DMS 273 (cell line): ENCODE measurements around the gene DDN.

ENCODE experiments used
- DNase-seq: peaks from one replicate; lab custom pipeline; 2025; ENCODE audit not compliant: unreplicated experiment; lab: John Stamatoyannopoulos, UW

Gene DDN

GRCh38 chr12:48985901-48986300 lies 13.3 kb downstream of the DDN start:
- no peak for DNase-seq

GRCh38 chr12:48985475-48985897 lies 13.7 kb downstream of the DDN start:
- peak; percentile 18 for DNase-seq

DNA sequence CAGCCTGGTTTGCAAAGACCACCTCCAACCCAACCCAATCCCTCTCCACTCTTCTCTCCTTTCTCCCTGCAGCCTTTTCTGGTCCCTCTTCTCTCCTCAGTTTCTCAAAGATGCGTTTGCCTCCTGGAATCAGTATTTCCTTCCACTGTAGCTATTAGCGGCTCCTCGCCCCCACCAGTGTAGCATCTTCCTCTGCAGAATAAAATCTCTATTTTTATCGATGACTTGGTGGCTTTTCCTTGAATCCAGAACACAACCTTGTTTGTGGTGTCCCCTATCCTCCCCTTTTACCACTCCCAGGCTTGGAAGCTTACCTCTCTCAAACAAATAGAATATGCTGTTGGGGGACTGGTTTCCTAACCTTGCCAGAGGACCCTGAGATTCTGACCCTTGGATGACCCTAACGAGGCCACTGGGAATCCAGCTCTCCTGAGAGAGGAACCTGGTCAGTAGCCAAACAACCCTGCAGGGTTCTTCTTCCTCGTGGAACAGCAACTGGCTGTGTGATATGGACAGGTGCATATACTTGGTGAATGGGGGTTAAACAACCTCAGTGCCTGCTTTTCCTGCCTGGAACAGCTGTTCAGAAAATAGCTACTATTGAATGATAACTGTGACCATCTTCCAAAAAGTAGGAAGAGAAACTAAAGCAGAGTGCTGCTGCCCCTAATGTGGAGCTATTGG lies 16.6 kb downstream of the DDN start:
- DNase-seq = no peak

GRCh38 chr12:48981757-48982157 lies 17.4 kb downstream of the DDN start:
- DNase-seq = no peak

- peak; percentile 59 for DNase-seq
These were observed 18.0 kb downstream of the DDN start for GRCh38 chr12:48980953-48981756.

GRCh38 chr12:48980389-48980952 lies 18.7 kb downstream of the DDN start:
- DNase-seq = peak; percentile 65

- peak; percentile 36 for DNase-seq
These were observed 19.4 kb downstream of the DDN start for GRCh38 chr12:48979602-48980388.

- DNase-seq = peak; percentile 49
These were observed 20.2 kb downstream of the DDN start for GRCh38 chr12:48978741-48979601.

DNA sequence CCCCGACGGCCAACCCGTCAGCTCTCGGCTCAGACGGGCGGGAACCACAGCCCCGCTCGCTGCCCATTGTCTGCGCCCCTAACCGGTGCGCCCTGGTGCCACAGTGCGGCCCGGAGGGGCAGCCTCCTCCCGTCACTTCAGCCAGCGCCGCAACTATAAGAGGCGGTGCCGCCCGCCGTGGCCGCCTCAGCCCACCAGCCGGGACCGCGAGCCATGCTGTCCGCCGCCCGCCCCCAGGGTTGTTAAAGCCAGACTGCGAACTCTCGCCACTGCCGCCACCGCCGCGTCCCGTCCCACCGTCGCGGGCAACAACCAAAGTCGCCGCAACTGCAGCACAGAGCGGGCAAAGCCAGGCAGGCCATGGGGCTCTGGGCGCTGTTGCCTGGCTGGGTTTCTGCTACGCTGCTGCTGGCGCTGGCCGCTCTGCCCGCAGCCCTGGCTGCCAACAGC lies 20.9 kb downstream of the DDN start, which contains the start of gene WNT1:
TSS of gene WNT1 (plus strand) at position 32 of the 450 bp plus-strand sequence. CDS start at position 361, 329 bp downstream.
- peak; percentile 59 for DNase-seq

- peak; percentile 76 for DNase-seq
These were observed 21.6 kb downstream of the DDN start for GRCh38 chr12:48977290-48978281.

DNA sequence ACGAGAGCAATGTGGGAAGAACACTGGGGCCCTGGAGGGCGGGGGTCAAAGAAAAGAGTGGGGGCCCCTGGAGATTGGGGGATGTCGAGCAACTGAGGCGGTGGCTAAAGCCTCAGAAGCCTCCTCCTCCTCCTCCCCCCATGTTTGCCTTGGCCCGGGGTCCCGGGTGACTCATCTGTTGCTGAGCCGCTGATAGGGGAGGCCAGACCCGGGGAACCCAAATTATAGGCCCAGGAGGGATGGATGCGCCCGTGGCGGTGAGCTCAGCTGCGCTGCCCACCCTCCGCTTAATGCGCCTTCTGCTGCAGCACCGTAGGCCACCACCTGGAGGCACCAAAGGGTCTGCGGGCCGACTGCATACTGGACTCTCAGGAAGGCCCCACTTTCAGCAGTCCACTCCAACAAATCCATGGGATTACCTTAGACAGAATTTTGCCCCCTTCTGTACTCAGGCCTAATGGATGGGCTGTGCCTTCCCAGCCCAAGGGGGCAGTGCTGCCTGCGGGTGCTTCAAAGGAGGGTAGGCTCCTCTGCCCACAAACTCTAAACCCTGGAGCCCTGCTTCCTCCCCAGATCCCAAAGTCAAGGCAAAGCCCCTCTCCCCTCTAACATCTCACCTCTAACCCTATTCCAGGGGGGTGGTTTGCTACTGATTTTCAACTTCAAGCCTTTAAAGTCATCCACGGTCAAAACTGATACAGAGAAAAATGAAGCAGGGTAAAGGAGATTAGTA lies 25.1 kb downstream of the DDN start:
- DNase-seq = no peak

- DNase-seq = no peak
These were observed 25.6 kb downstream of the DDN start for GRCh38 chr12:48973531-48973930.

GRCh38 chr12:48972952-48973483 lies 26.2 kb downstream of the DDN start:
- DNase-seq = no peak

GRCh38 chr12:48972213-48972951 lies 26.8 kb downstream of the DDN start:
- no peak for DNase-seq

DNA sequence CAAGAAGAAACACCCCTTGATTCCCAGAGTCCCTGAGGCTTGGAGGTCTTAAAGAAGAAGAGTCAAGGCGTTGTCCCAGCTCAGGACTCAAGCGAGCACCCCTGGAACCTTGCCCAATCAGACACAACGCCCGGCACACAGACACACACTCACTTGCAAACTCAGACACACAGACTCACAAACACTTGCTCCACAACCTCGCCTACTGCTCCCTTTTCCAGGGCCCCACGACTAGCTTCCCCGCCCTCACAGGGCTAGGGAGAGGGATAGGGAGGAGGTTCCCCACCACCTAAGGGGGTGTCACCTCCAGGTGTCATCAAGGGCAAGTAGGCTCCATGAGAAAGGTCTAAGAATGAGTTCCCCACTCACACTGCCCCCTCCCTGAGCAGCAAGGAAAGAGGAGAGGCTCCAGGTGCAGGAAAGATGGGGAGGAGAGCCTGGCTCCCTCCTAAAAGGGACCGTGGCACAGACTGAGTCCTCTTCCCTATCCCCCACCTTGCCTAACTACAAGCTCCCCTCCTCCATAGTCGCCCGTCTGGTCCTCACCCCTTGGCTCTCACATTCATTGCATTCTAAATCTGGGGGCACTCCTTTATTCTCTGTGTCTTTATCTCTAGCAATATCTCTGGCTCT lies 28.4 kb downstream of the DDN start:
- DNase-seq = no peak

GRCh38 chr12:48969833-48970701 lies 29.1 kb downstream of the DDN start:
- peak; percentile 26 for DNase-seq
